Measurements from ENCODE around the gene CACYBP. TPM values are rescaled to one million over a fixed set of nuclear protein-coding genes. Genes with fewer than 3 reads are reported as not detected.

CACYBP gene
- total and polyA plus RNA-seq, 10 donors, result 32.3 to 128 (median 63.1) TPM

GRCh38 chr1:174976436-174977108 lies 23.2 kb upstream of the CACYBP start:
- no peaks in the 10 kb centered on the region for H3K9me3 ChIP-seq
- peaks cover 1 to 28% (median 8%) of the 10 kb centered on the region in 6 donors for H3K4me1 ChIP-seq
- no peaks in the 10 kb centered on the region for H3K27me3 ChIP-seq (replicated peaks in 1 of 7)
- intact Hi-C loops (cut with DNase I; ENCODE audit: low total_unique reads), result no loop called here
- TF ChIP-seq POLR2A (IDR thresholded peaks at IDR 0.05), result no peak
- TF ChIP-seq CTCF (IDR thresholded peaks at IDR 0.05 in 8 of 11, conservative IDR thresholded peaks at IDR 0.05 in 3 of 11), result no peak
- no peak for TF ChIP-seq POLR2AphosphoS5 (IDR thresholded peaks at IDR 0.05)
- WGBS, 5 donors, result 80 to 90% (median 85%) methylated on average over 4 of the region's 4 CpGs
- H3K4me3 ChIP-seq, result no peak overlapping the region
- no peak overlapping the region for H3K27ac ChIP-seq
- peaks cover 0 to 83% (median 20%) of the 10 kb centered on the region in 6 donors for H3K36me3 ChIP-seq
- DNase-seq, result no peak

- no peak overlapping the region for H3K4me3 ChIP-seq
- intact Hi-C loops (cut with DNase I; ENCODE audit: low total_unique reads), result loop anchor here (5.0 to 10.0 kb wide), 2 partner anchors 108 to 211 kb away; no protein-coding TSS in a partner anchor
- TF ChIP-seq POLR2A (IDR thresholded peaks at IDR 0.05) (no peak), POLR2AphosphoS5 (IDR thresholded peaks at IDR 0.05) (no peak), CTCF (IDR thresholded peaks at IDR 0.05 in 8 of 11, conservative IDR thresholded peaks at IDR 0.05 in 3 of 11) (peak in 10 of 11 experiments; percentile 37 to 81 (median 72))
Measured at GRCh38 chr1:174982971-174983689, 16.6 kb upstream of the CACYBP start.

GRCh38 chr1:174984952-174985351 lies 14.8 kb upstream of the CACYBP start:
- no peak for DNase-seq
- Histone ChIP-seq H3K4me3 (no peak overlapping the region), H3K27me3 (replicated peaks in 1 of 7) (no peaks in the 10 kb centered on the region), H3K36me3 (peaks cover 0 to 41% (median 9%) of the 10 kb centered on the region in 6 donors), H3K9me3 (no peaks in the 10 kb centered on the region), H3K27ac (no peak overlapping the region), H3K4me1 (peaks cover 0 to 23% (median 8%) of the 10 kb centered on the region in 6 donors)
- WGBS, 5 donors, result 93 to 100% (median 96%) methylated on average over 4 of the region's 4 CpGs
- no peak for TF ChIP-seq CTCF (IDR thresholded peaks at IDR 0.05 in 8 of 11, conservative IDR thresholded peaks at IDR 0.05 in 3 of 11)
- TF ChIP-seq POLR2AphosphoS5 (IDR thresholded peaks at IDR 0.05), result no peak
- no peak for TF ChIP-seq POLR2A (IDR thresholded peaks at IDR 0.05)
- intact Hi-C loops (cut with DNase I; ENCODE audit: low total_unique reads), result loop anchor here (5.0 to 10.0 kb wide), 2 partner anchors 110 to 213 kb away; no protein-coding TSS in a partner anchor

More at GRCh38 chr1:174982971-174983689, 16.6 kb upstream of the CACYBP start:
- no peaks in the 10 kb centered on the region for H3K9me3 ChIP-seq
- no peak overlapping the region for H3K27ac ChIP-seq
- peaks cover 0 to 9% (median 0%) of the 10 kb centered on the region in 6 donors for H3K4me1 ChIP-seq
- H3K36me3 ChIP-seq, result peaks cover 0 to 59% (median 18%) of the 10 kb centered on the region in 6 donors
- H3K27me3 ChIP-seq (replicated peaks in 1 of 7), result no peaks in the 10 kb centered on the region
- no peak for DNase-seq

GRCh38 chr1:174988539-174988938 lies 11.2 kb upstream of the CACYBP start:
- intact Hi-C loops (cut with DNase I; ENCODE audit: low total_unique reads), result loop anchor here (10.0 kb wide), 1 partner anchor 114 kb away; no protein-coding TSS in a partner anchor
- Histone ChIP-seq H3K27ac (peak overlapping the region in 1 of 8 donors; percentile 7), H3K4me1 (peaks cover 0 to 32% (median 19%) of the 10 kb centered on the region in 6 donors), H3K9me3 (no peaks in the 10 kb centered on the region), H3K27me3 (replicated peaks in 1 of 7) (no peaks in the 10 kb centered on the region), H3K4me3 (no peak overlapping the region), H3K36me3 (peaks cover 0 to 20% (median 0%) of the 10 kb centered on the region in 6 donors)
- TF ChIP-seq POLR2A (IDR thresholded peaks at IDR 0.05), result no peak
- no peak for DNase-seq

All from spleen (tissue), 11 donors.